Stimulated activated CD8-positive, alpha-beta memory T cell treated with anti-CD3 and anti-CD28 coated beads, Interleukin-15, amount 100 ng/mL, for 24 hours (primary cell): ENCODE data around the gene TOM1L2.

Source experiments
- DNase-seq: peaks from one replicate; pipeline ENCODE4 v3.0.0-alpha.2; 2020; ENCODE audit warnings: low read depth

Gene TOM1L2

GRCh38 chr17:17994271-17995069 is 22.3 kb upstream of the TOM1L2 start:
- no peak for DNase-seq

- DNase-seq, result no peak
Observed at GRCh38 chr17:17993852-17994251, 21.7 kb upstream of the TOM1L2 start.

- no peak for DNase-seq
Observed at GRCh38 chr17:17993366-17993765, 21.2 kb upstream of the TOM1L2 start.

GRCh38 chr17:17990282-17990681 is 18.1 kb upstream of the TOM1L2 start:
- DNase-seq, result no peak

- DNase-seq, result no peak
Observed at GRCh38 chr17:17989618-17990017, 17.4 kb upstream of the TOM1L2 start.

- DNase-seq, result no peak
Observed at GRCh38 chr17:17989081-17989480, 16.9 kb upstream of the TOM1L2 start.

- DNase-seq, result no peak
Observed at GRCh38 chr17:17988427-17988945, 16.3 kb upstream of the TOM1L2 start.

GRCh38 chr17:17987901-17988300 is 15.7 kb upstream of the TOM1L2 start:
- no peak for DNase-seq

- no peak for DNase-seq
Observed at GRCh38 chr17:17987187-17987896, 15.1 kb upstream of the TOM1L2 start.

GRCh38 chr17:17985555-17985954 is 13.4 kb upstream of the TOM1L2 start:
- DNase-seq, result no peak

GRCh38 chr17:17985153-17985552 is 13.0 kb upstream of the TOM1L2 start:
- DNase-seq, result no peak

- no peak for DNase-seq
Observed at GRCh38 chr17:17983776-17984175, 11.6 kb upstream of the TOM1L2 start.

- DNase-seq, result no peak
Observed at GRCh38 chr17:17983376-17983775, 11.2 kb upstream of the TOM1L2 start.

GRCh38 chr17:17982801-17983200 is 10.6 kb upstream of the TOM1L2 start:
- DNase-seq, result no peak

GRCh38 chr17:17981330-17981729 is 9.1 kb upstream of the TOM1L2 start:
- no peak for DNase-seq

- DNase-seq, result no peak
Observed at GRCh38 chr17:17979778-17980177, 7.6 kb upstream of the TOM1L2 start.

GRCh38 chr17:17978481-17979424 is 6.6 kb upstream of the TOM1L2 start:
- DNase-seq, result no peak

- no peak for DNase-seq
Observed at GRCh38 chr17:17976931-17977570, 4.9 kb upstream of the TOM1L2 start.

GRCh38 chr17:17975436-17975835 is 3.2 kb upstream of the TOM1L2 start:
- DNase-seq, result no peak

GRCh38 chr17:17972952-17973254 is 703 bp upstream of the TOM1L2 start:
- no peak for DNase-seq

- DNase-seq, result peak; percentile 8
Observed at GRCh38 chr17:17971431-17972125, 622 bp downstream of the TOM1L2 start.
